OCI-LY7 (cell line): ENCODE measurements around the gene STON2. TPM values are rescaled to one million over a fixed set of nuclear protein-coding genes. Genes with fewer than 3 reads are reported as not detected.
A peak's percentile ranks its signal among the peaks of the same experiment; 100 is the strongest.

Experiments used
- BruUV-seq: library from RNA; stranded (reverse); fragments of 400-500 nt; replicated peaks from 2 replicates; lab custom pipeline; 2021; lab: Mats Ljungman, UMichigan
- CTCF ChIA-PET: fragments of 300-600 bp; sonication (Branson Sonifier 250); formaldehyde crosslinking; loops from one replicate; lab custom pipeline; 2022; ENCODE audit warnings: antibody characterized with exemption; ENCODE audit not compliant: unreplicated experiment; lab: Charles Lee
- POLR2A ChIA-PET: fragments of 300-600 bp; sonication (Branson Sonifier 250); formaldehyde crosslinking; loops from one replicate; lab custom pipeline; 2022; ENCODE audit warnings: antibody characterized with exemption; lab: Charles Lee
- DNase-seq: peaks from one replicate; pipeline ENCODE4 v3.0.0-alpha.2; 2015; ENCODE audit warnings: low spot score
- H2AFZ ChIP-seq: fragments of 200-600 bp; sonication (generic), shearing (Covaris generic); 2 replicates; pipeline ENCODE4 v1.6.1; 2014; ENCODE audit warnings: mild to moderate bottlenecking, antibody characterized with exemption, low read length, moderate library complexity
- H3K27ac ChIP-seq: fragments of 200-600 bp; sonication (generic); 2 replicates; pipeline ENCODE4 v1.5.1; 2014; ENCODE audit warnings: mixed run types, low read depth, mild to moderate bottlenecking, moderate library complexity, low read length, inconsistent platforms; ENCODE audit not compliant: poor library complexity, severe bottlenecking
- H3K36me3 ChIP-seq: fragments of 200-600 bp; sonication (generic); 2 replicates; pipeline ENCODE4 v1.6.1; 2014; ENCODE audit warnings: mild to moderate bottlenecking, antibody characterized with exemption, low read length, moderate library complexity, mixed read lengths; ENCODE audit not compliant: insufficient read depth
- H3K4me1 ChIP-seq: fragments of 200-600 bp; sonication (generic); 2 replicates; pipeline ENCODE4 v1.5.1; 2014; ENCODE audit warnings: mild to moderate bottlenecking, low read length; ENCODE audit not compliant: insufficient read depth, poor library complexity, severe bottlenecking
- H3K4me2 ChIP-seq: fragments of 200-600 bp; sonication (generic); 2 replicates; pipeline ENCODE4 v1.6.1; 2014; ENCODE audit warnings: mild to moderate bottlenecking, low read length
- H3K4me3 ChIP-seq: fragments of 200-600 bp; sonication (generic); 2 replicates; pipeline ENCODE4 v1.5.1; 2014; ENCODE audit warnings: mild to moderate bottlenecking, low read depth, low read length; ENCODE audit not compliant: poor library complexity, severe bottlenecking
- H3K79me2 ChIP-seq: fragments of 200-600 bp; sonication (generic); 2 replicates; pipeline ENCODE4 v1.6.1; 2016; ENCODE audit warnings: low read depth, mild to moderate bottlenecking, low read length, moderate library complexity, mixed read lengths; ENCODE audit not compliant: insufficient read depth
- H3K9me2 ChIP-seq: fragments of 200-600 bp; sonication (generic); 2 replicates; pipeline ENCODE4 v1.6.1; 2016; ENCODE audit warnings: mild to moderate bottlenecking, low read length, mixed read lengths; ENCODE audit not compliant: insufficient read depth
- H3K9me3 ChIP-seq: fragments of 200-600 bp; sonication (generic); 2 replicates; pipeline ENCODE4 v1.6.1; 2014; ENCODE audit warnings: mild to moderate bottlenecking, mixed run types, low read length, mixed read lengths
- H4K20me1 ChIP-seq: fragments of 200-600 bp; sonication (generic); 2 replicates; pipeline ENCODE4 v1.6.1; 2014; ENCODE audit warnings: mild to moderate bottlenecking, antibody characterized with exemption, low read length, moderate library complexity, mixed read lengths; ENCODE audit not compliant: insufficient read depth
- EZH2phosphoT487 ChIP-seq: fragments of 200-600 bp; sonication (generic); IDR thresholded peaks from 2 replicates; pipeline ENCODE4 v1.6.1; 2018; ENCODE audit warnings: low read depth, borderline replicate concordance, mild to moderate bottlenecking, mixed run types, antibody characterized with exemption, low read length, moderate library complexity, mixed read lengths
- intact Hi-C: fragments of 100-400 bp; cut with micrococcal nuclease; formaldehyde crosslinking; loops from one replicate; pipeline ENCODE4 v1.10.0; 2022; ENCODE audit not compliant: unreplicated experiment
- total RNA-seq, 2 experiments: library from RNA; depleted of rRNA in 1 of 2; stranded (reverse); fragments of >200 nt in 1 of 2; shearing (Covaris generic) in 1 of 2; gene quantifications; 2 replicates each; pipeline ENCODE4 v1.2.3, GENCODE V29; 2014 to 2022
- TF ChIP-seq, protein P1 (sequence below): fragments of 200-600 bp; sonication (generic); conservative IDR thresholded peaks from 2 replicates; pipeline ENCODE4 v1.5.1; 2014; ENCODE audit warnings: mild to moderate bottlenecking, antibody characterized with exemption, low read length, moderate library complexity, mixed read lengths

Gene STON2
- total RNA-seq, 2 experiments from 2014 or later: 0.25 TPM; not detected in 1

- Histone ChIP-seq H2AFZ (no peak overlapping the region), H3K36me3 (no peaks in the 10 kb centered on the region), H3K4me3 (no peak overlapping the region), H4K20me1 (no peaks in the 10 kb centered on the region), H3K4me2 (no peak overlapping the region), H3K4me1 (peaks cover 16% of the 10 kb centered on the region), H3K27ac (no peak overlapping the region), H3K9me3 (no peaks in the 10 kb centered on the region), H3K79me2 (no peaks in the 10 kb centered on the region), H3K9me2 (no peaks in the 10 kb centered on the region)
- BruUV-seq: no TSS peak
- ChIA-PET POLR2A (interaction anchor here (0.6 kb wide), 1 partner anchor 47 kb away, joined by 3 read pairs; no protein-coding TSS in a partner anchor), CTCF (no interaction called here)
- intact Hi-C loops: no loop called here
- no peak for TF ChIP-seq EZH2phosphoT487
- TF ChIP-seq, protein P1, sequence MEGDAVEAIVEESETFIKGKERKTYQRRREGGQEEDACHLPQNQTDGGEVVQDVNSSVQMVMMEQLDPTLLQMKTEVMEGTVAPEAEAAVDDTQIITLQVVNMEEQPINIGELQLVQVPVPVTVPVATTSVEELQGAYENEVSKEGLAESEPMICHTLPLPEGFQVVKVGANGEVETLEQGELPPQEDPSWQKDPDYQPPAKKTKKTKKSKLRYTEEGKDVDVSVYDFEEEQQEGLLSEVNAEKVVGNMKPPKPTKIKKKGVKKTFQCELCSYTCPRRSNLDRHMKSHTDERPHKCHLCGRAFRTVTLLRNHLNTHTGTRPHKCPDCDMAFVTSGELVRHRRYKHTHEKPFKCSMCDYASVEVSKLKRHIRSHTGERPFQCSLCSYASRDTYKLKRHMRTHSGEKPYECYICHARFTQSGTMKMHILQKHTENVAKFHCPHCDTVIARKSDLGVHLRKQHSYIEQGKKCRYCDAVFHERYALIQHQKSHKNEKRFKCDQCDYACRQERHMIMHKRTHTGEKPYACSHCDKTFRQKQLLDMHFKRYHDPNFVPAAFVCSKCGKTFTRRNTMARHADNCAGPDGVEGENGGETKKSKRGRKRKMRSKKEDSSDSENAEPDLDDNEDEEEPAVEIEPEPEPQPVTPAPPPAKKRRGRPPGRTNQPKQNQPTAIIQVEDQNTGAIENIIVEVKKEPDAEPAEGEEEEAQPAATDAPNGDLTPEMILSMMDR: no peak
- DNase-seq: no peak
Observed at GRCh38 chr14:81261176-81261575, 138.9 kb downstream of the STON2 start.

DNA sequence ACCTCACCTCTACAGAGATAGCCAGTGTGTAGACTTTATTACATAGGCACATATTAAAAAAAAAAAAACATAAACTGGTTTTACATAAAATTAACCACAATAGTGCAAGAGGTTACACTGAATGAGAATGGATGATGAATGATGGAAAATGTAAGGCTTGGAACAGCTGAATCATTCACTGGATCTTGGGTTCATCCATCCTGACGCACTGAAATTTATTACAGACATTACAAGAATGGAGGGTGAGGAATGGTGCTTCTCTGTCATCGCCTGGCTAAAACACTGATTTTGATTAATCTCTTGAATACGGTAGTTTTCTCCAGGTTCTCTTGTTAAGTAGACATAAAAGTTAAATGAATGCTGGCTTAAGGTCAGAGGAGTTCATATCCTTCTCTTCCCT, 139.4 kb downstream of the STON2 start:
- Histone ChIP-seq H3K9me2 (no peaks in the 10 kb centered on the region), H3K4me2 (no peak overlapping the region), H3K79me2 (no peaks in the 10 kb centered on the region), H2AFZ (no peak overlapping the region), H3K4me1 (peaks cover 13% of the 10 kb centered on the region), H3K36me3 (no peaks in the 10 kb centered on the region), H3K9me3 (no peaks in the 10 kb centered on the region), H3K27ac (no peak overlapping the region), H3K4me3 (no peak overlapping the region), H4K20me1 (no peaks in the 10 kb centered on the region)
- CTCF ChIA-PET: no interaction called here
- no peak for TF ChIP-seq EZH2phosphoT487
- TF ChIP-seq, protein P1: no peak
- BruUV-seq: no TSS peak
- no peak for DNase-seq
- POLR2A ChIA-PET: interaction anchor here (0.6 kb wide), 1 partner anchor 46 kb away, joined by 3 read pairs; no protein-coding TSS in a partner anchor
- intact Hi-C loops: no loop called here

DNA sequence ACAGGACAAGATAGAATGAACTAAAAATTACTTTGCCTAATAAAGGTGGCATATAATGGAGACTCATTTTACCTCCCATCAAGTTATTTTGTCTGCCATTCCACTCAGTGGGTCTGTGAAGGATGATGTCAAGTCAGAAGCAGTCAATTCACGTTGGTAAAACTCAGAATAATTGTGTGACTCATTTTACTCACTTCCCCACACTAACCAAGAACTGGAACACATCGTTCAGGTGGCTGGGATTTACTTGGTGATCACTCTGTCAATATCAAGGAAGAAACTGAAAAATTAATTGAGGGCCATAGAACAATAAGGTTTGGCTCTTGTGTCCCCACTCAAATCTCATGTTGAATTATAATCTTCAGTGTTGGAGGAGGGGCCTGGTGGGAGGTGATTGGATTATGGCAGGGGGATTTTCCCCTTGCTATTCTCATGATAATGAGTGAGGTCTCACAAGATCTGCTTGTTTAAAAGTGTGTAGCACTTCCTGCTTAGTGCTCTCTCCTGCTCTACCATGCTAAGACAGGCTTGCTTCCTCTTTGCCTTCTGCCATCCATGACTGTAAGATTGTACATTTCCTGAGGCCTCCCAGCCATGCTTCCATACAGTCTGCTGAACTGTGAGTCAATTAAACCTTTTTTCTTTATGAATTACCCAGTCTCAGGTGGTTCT, 143.7 kb downstream of the STON2 start:
- BruUV-seq: no TSS peak
- ChIA-PET POLR2A (no interaction called here), CTCF (no interaction called here)
- Histone ChIP-seq H3K9me2 (no peaks in the 10 kb centered on the region), H3K9me3 (no peaks in the 10 kb centered on the region), H4K20me1 (no peaks in the 10 kb centered on the region), H3K4me3 (no peak overlapping the region), H3K79me2 (no peaks in the 10 kb centered on the region), H3K4me2 (peak overlapping the region; percentile 28; the same call in 1 of the 2 replicates), H3K36me3 (no peaks in the 10 kb centered on the region), H2AFZ (peak overlapping the region; percentile 85), H3K4me1 (peaks cover 11% of the 10 kb centered on the region), H3K27ac (no peak overlapping the region)
- no peak for TF ChIP-seq EZH2phosphoT487
- TF ChIP-seq, protein P1: no peak
- peak; percentile 54 for DNase-seq
- intact Hi-C loops: no loop called here
